ENCODE measurements around the gene IRAK2.

Gene IRAK2

GRCh38 chr3:10189557-10190354 is 25.0 kb downstream of the IRAK2 start:
- no peak for DNase-seq (ENCODE audit: low read depth)

- DNase-seq (ENCODE audit: low read depth): peak; percentile 42
These were observed 28.4 kb downstream of the IRAK2 start for GRCh38 chr3:10192953-10193691.

GRCh38 chr3:10193692-10194327 is 29.1 kb downstream of the IRAK2 start:
- DNase-seq (ENCODE audit: low read depth): no peak

- DNase-seq (ENCODE audit: low read depth): no peak
These were observed 29.8 kb downstream of the IRAK2 start for GRCh38 chr3:10194328-10195071.

GRCh38 chr3:10195366-10196089 is 30.8 kb downstream of the IRAK2 start:
- no peak for DNase-seq (ENCODE audit: low read depth)

- no peak for DNase-seq (ENCODE audit: low read depth)
These were observed 31.8 kb downstream of the IRAK2 start for GRCh38 chr3:10196389-10197052.

GRCh38 chr3:10198226-10198625 is 33.5 kb downstream of the IRAK2 start:
- DNase-seq (ENCODE audit: low read depth): no peak

GRCh38 chr3:10198761-10199649 is 34.3 kb downstream of the IRAK2 start:
- peak; percentile 54 for DNase-seq (ENCODE audit: low read depth)

- no peak for DNase-seq (ENCODE audit: low read depth)
These were observed 40.2 kb downstream of the IRAK2 start for GRCh38 chr3:10204921-10205320.

- DNase-seq (ENCODE audit: low read depth): no peak
These were observed 40.9 kb downstream of the IRAK2 start for GRCh38 chr3:10205451-10206165.

GRCh38 chr3:10206166-10206511 is 41.4 kb downstream of the IRAK2 start:
- no peak for DNase-seq (ENCODE audit: low read depth)

GRCh38 chr3:10213156-10213792 is 48.6 kb downstream of the IRAK2 start:
- no peak for DNase-seq (ENCODE audit: low read depth)

- no peak for DNase-seq (ENCODE audit: low read depth)
These were observed 51.1 kb downstream of the IRAK2 start for GRCh38 chr3:10215578-10216368.

- no peak for DNase-seq (ENCODE audit: low read depth)
These were observed 52.6 kb downstream of the IRAK2 start for GRCh38 chr3:10217359-10217758.

GRCh38 chr3:10219737-10220136 is 55.0 kb downstream of the IRAK2 start:
- DNase-seq (ENCODE audit: low read depth): no peak

GRCh38 chr3:10223676-10224639 is 59.2 kb downstream of the IRAK2 start:
- DNase-seq (ENCODE audit: low read depth): no peak

Measured in activated T-cell treated with anti-CD3 and anti-CD28 coated beads for 24 hours (primary cell).